HepG2 (cell line): Measurements from ENCODE around the gene SELL. TPM values are rescaled to one million over a fixed set of nuclear protein-coding genes. Genes with fewer than 3 reads are reported as not detected.

Experiments used
- ATAC-seq: fragments of 200-7000 bp; cut with Tn5 transposase; 3 replicates; pipeline ENCODE4 v1.9.1; 2020; ENCODE audit warnings: mild to moderate bottlenecking, moderate library complexity
- Bru-seq: library from RNA; stranded (reverse); fragments of 400-500 nt; gene quantifications from one replicate; lab custom pipeline; 2021; lab: Mats Ljungman, UMichigan
- BruChase-seq, 2 experiments: library from RNA; stranded (reverse); fragments of 400-500 nt; gene quantifications; one replicate each; lab custom pipeline; 2021; lab: Mats Ljungman, UMichigan
- BruUV-seq: library from RNA; stranded (reverse); fragments of 400-500 nt; replicated peaks from 2 replicates; lab custom pipeline; 2021; lab: Mats Ljungman, UMichigan
- CTCF ChIA-PET: fragments of 300-600 bp; formaldehyde crosslinking; extraction: SDS; loops from one replicate; lab custom pipeline; 2021; ENCODE audit warnings: low total read pairs, inconsistent platforms, low intra/inter-chr PET ratio; lab: Yijun Ruan, JAX
- POLR2A ChIA-PET: fragments of 350-600 bp; sonication (Branson Sonifier 250); formaldehyde crosslinking; loops from one replicate; lab custom pipeline; 2020; ENCODE audit warnings: antibody characterized with exemption, inconsistent platforms; lab: Yijun Ruan, JAX
- DNase-seq: peaks from one replicate; pipeline ENCODE4 v3.0.0-alpha.2; 2015; ENCODE audit warnings: low spot score
- FAIRE-seq: peaks from 3 replicates; lab custom pipeline; 2011; peaks lifted over from hg19 to GRCh38; lab: Jason Lieb, UNC
- H2AFZ ChIP-seq: one replicate; pipeline ENCODE4 v1.6.1; 2011; ENCODE audit warnings: low read length, inconsistent platforms
- H3K27ac ChIP-seq: fragments of 300-600 bp; 3 replicates; pipeline ENCODE4 v1.8.0; 2011; ENCODE audit warnings: mixed run types, mild to moderate bottlenecking, mixed read lengths, low read length, inconsistent platforms; ENCODE audit not compliant: insufficient read depth; ENCODE audit errors: extremely low read length
- H3K27me3 ChIP-seq, 2 experiments: fragments of 200-600 bp in 1 of 2; 2 replicates in 1 of 2; 3 replicates in 1 of 2; pipeline versions ENCODE4 v1.6.0 to v1.8.0; 2011; ENCODE audit warnings: low read length in 2 of 2, mild to moderate bottlenecking in 2 of 2, moderate library complexity in 2 of 2, inconsistent platforms in 1 of 2; ENCODE audit not compliant: insufficient read depth in 2 of 2, control insufficient read depth in 1 of 2
- H3K36me3 ChIP-seq, 2 experiments: fragments of 200-600 bp in 1 of 2; replicated peaks in 1 of 2; 2 replicates in 1 of 2; 3 replicates in 1 of 2; pipeline versions ENCODE4 v1.5.1 to v1.8.0; 2011; ENCODE audit warnings: low read length in 2 of 2, inconsistent platforms in 1 of 2; ENCODE audit not compliant: insufficient read depth in 2 of 2, control insufficient read depth in 1 of 2
- H3K4me1 ChIP-seq: 2 replicates; pipeline ENCODE4 v1.5.1; 2012; ENCODE audit warnings: low read length, inconsistent platforms; ENCODE audit not compliant: insufficient read depth
- H3K4me2 ChIP-seq: 2 replicates; pipeline ENCODE4 v1.6.0; 2011; ENCODE audit warnings: low read depth, low read length, inconsistent platforms
- H3K4me3 ChIP-seq, 3 experiments: fragments of 200-600 bp in 1 of 3; sonication (generic), shearing (Covaris generic) in 1 of 3; replicated peaks in 1 of 3; 2 replicates each; pipeline ENCODE4 v1.5.1; 2011 to 2016; ENCODE audit warnings: low read length in 3 of 3, inconsistent platforms in 2 of 3, low read depth in 2 of 3, mild to moderate bottlenecking in 2 of 3, control low read depth in 1 of 3, mixed read lengths in 1 of 3; ENCODE audit not compliant: insufficient read depth in 1 of 3
- H3K79me2 ChIP-seq: one replicate; pipeline ENCODE4 v1.6.1; 2011; ENCODE audit warnings: low read length, inconsistent platforms; ENCODE audit not compliant: insufficient read depth
- H3K9ac ChIP-seq: 2 replicates; pipeline ENCODE4 v1.6.0; 2011; ENCODE audit warnings: mild to moderate bottlenecking, low read depth, low read length, inconsistent platforms; ENCODE audit not compliant: insufficient read depth
- H3K9me3 ChIP-seq: 2 replicates; pipeline ENCODE4 v1.5.1; 2012; ENCODE audit warnings: mild to moderate bottlenecking, low read length
- H4K20me1 ChIP-seq: 2 replicates; pipeline ENCODE4 v1.6.0; 2011; ENCODE audit warnings: inconsistent platforms, mild to moderate bottlenecking, low read length, moderate library complexity; ENCODE audit not compliant: insufficient read depth
- FOXP1 ChIP-seq, 2 experiments: fragments of 450-650 bp in 1 of 2; IDR thresholded peaks; 2 replicates each; pipeline ENCODE4 v1.6.1; 2017 to 2018; ENCODE audit warnings: antibody characterized with exemption in 1 of 2
- RAD21 ChIP-seq: fragments of 450-650 bp; formaldehyde crosslinking; IDR thresholded peaks from 2 replicates; pipeline ENCODE4 v1.5.0; 2020; ENCODE audit warnings: mild to moderate bottlenecking
- ZNF12 ChIP-seq: sonication (generic); formaldehyde crosslinking; IDR thresholded peaks from 2 replicates; pipeline ENCODE4 v1.5.0; 2020; ENCODE audit warnings: missing genetic modification reagents
- ZNF552 ChIP-seq: sonication (generic); formaldehyde crosslinking; IDR thresholded peaks from 2 replicates; pipeline ENCODE4 v1.9.0; 2022; ENCODE audit warnings: missing genetic modification reagents, mild to moderate bottlenecking, borderline replicate concordance
- ZNF556 ChIP-seq: sonication (generic); formaldehyde crosslinking; IDR thresholded peaks from 2 replicates; pipeline ENCODE4 v1.4.0; 2020; ENCODE audit warnings: mild to moderate bottlenecking, missing genetic modification reagents, borderline replicate concordance
- WGBS: methylation state at CpG from one replicate; pipeline ENCODE4 v1.1.6; 2017; ENCODE audit warnings: low lambda C conversion rate; 5-methylcytosine and 5-hydroxymethylcytosine counted together
- in situ Hi-C: cut with HindIII; loops from 2 replicates; pipeline ENCODE4 v1.10.0; 2017; ENCODE audit warnings: low pct_unique_long_range_greater_than_20kb; ENCODE audit not compliant: extremely low pct_ligation_motif_present
- intact Hi-C: fragments of 100-400 bp; cut with micrococcal nuclease; formaldehyde crosslinking; loops from one replicate; pipeline ENCODE4 v1.10.0; 2022; ENCODE audit not compliant: unreplicated experiment
- long read RNA-seq, 2 experiments: library from RNA in 1 of 2; library from polyadenylated mRNA in 1 of 2; stranded (forward) in 1 of 2; unstranded in 1 of 2; transcript quantifications; one replicate each; pipeline ENCODE4 v2.0.0, GENCODE V29; 2019 to 2022
- polyA minus RNA-seq, 3 experiments: library from RNA; depleted of rRNA, polyadenylated mRNA; stranded (reverse); fragments of >200 nt; gene quantifications; 2 replicates each; pipeline ENCODE4 v1.2.3, GENCODE V29; 2011; ENCODE audit warnings: low replicate concordance in 1 of 3
- polyA plus RNA-seq, 8 experiments: library from polyadenylated mRNA; depleted of rRNA in 3 of 8; stranded (reverse) in 7 of 8; unstranded in 1 of 8; fragments of >200 nt; fragmentation: Illumina TruSeq in 4 of 8; extraction: Trizol in 4 of 8; gene quantifications; 2 replicates each; pipeline versions ENCODE4 v1.2.1 to v1.2.3, GENCODE V29; 2011 to 2016; ENCODE audit warnings: low read depth in 4 of 8, missing spikeins in 1 of 8, mixed read lengths in 1 of 8; ENCODE audit not compliant: insufficient read depth in 1 of 8
- total RNA-seq, 5 experiments: library from RNA; depleted of rRNA; stranded (reverse); fragments of >200 nt; fragmentation: Illumina TruSeq; extraction: Trizol; gene quantifications; 2 replicates each; pipeline ENCODE4 v1.2.3, GENCODE V29; 2016; ENCODE audit warnings: low read depth in 1 of 5
- TF ChIP-seq, protein P1 (sequence below): sonication (generic); formaldehyde crosslinking; conservative IDR thresholded peaks from 2 replicates; pipeline ENCODE4 v1.8.0; 2022; ENCODE audit warnings: missing genetic modification reagents
- TF ChIP-seq, protein P2 (sequence below): sonication (generic); formaldehyde crosslinking; IDR thresholded peaks from 2 replicates; pipeline ENCODE4 v1.8.0; 2022; ENCODE audit warnings: low read depth, missing genetic modification reagents
- TF ChIP-seq, protein P3 (sequence below): sonication (generic); formaldehyde crosslinking; IDR thresholded peaks from 2 replicates; pipeline ENCODE4 v1.5.1; 2020; ENCODE audit warnings: missing genetic modification reagents, mild to moderate bottlenecking, borderline replicate concordance

The SELL gene
- 0.13 and 0.32 TPM in 2 replicates for total RNA-seq (2016; rRNA removed; fragmentation: Illumina TruSeq; extraction: Trizol)
- total RNA-seq (2016; cell fraction: cytosol; rRNA removed; fragmentation: Illumina TruSeq; extraction: Trizol; ENCODE audit: low read depth), result not detected in 2 replicates
- total RNA-seq (2016; cell fraction: insoluble cytoplasmic fraction; rRNA removed; fragmentation: Illumina TruSeq; extraction: Trizol), result 0.13 and 0.27 TPM in 2 replicates
- total RNA-seq (2016; cell fraction: membrane; rRNA removed; fragmentation: Illumina TruSeq; extraction: Trizol), result 0.17 TPM in 1 of 2 replicates, not detected in the other
- 0.71 TPM in 1 of 2 replicates, not detected in the other for total RNA-seq (2016; cell fraction: nucleus; rRNA removed; fragmentation: Illumina TruSeq; extraction: Trizol)
- polyA plus RNA-seq (2011; rRNA removed), result 0.03 and 0.18 TPM in 2 replicates
- polyA plus RNA-seq (2011; cell fraction: cytosol; rRNA removed), result 0.04 and 0.11 TPM in 2 replicates
- polyA plus RNA-seq (2011; cell fraction: nucleus; rRNA removed), result not detected in 2 replicates
- polyA plus RNA-seq (2012), result not detected in 2 replicates
- polyA plus RNA-seq (2016; cell fraction: cytosol; fragmentation: Illumina TruSeq; extraction: Trizol; ENCODE audit: low read depth), result not detected in 2 replicates
- 0.24 TPM in 1 of 2 replicates, not detected in the other for polyA plus RNA-seq (2016; cell fraction: insoluble cytoplasmic fraction; fragmentation: Illumina TruSeq; extraction: Trizol; ENCODE audit: low read depth)
- 0.12 TPM in 1 of 2 replicates, not detected in the other for polyA plus RNA-seq (2016; cell fraction: membrane; fragmentation: Illumina TruSeq; extraction: Trizol; ENCODE audit: low read depth)
- polyA plus RNA-seq (2016; cell fraction: nucleus; fragmentation: Illumina TruSeq; extraction: Trizol; ENCODE audit: insufficient read depth, low read depth), result not detected in 2 replicates
- polyA minus RNA-seq (2011; rRNA and poly(A)+ RNA removed; ENCODE audit: low replicate concordance), result not detected in 2 replicates
- not detected in 2 replicates for polyA minus RNA-seq (2011; cell fraction: cytosol; rRNA and poly(A)+ RNA removed)
- polyA minus RNA-seq (2011; cell fraction: nucleus; rRNA and poly(A)+ RNA removed), result not detected in 2 replicates
- percentile 10 among the genes with signal in this experiment for Bru-seq, nascent RNA
- BruChase-seq, experiment 1, labeled RNA remaining after a 6-hour chase, result percentile 12 among the genes with signal in this experiment
- percentile 13 among the genes with signal in this experiment for BruChase-seq, experiment 2, labeled RNA remaining after a 2-hour chase
- long read RNA-seq, experiment 1, result 0 reads
- long read RNA-seq, experiment 2, result 0 reads

DNA sequence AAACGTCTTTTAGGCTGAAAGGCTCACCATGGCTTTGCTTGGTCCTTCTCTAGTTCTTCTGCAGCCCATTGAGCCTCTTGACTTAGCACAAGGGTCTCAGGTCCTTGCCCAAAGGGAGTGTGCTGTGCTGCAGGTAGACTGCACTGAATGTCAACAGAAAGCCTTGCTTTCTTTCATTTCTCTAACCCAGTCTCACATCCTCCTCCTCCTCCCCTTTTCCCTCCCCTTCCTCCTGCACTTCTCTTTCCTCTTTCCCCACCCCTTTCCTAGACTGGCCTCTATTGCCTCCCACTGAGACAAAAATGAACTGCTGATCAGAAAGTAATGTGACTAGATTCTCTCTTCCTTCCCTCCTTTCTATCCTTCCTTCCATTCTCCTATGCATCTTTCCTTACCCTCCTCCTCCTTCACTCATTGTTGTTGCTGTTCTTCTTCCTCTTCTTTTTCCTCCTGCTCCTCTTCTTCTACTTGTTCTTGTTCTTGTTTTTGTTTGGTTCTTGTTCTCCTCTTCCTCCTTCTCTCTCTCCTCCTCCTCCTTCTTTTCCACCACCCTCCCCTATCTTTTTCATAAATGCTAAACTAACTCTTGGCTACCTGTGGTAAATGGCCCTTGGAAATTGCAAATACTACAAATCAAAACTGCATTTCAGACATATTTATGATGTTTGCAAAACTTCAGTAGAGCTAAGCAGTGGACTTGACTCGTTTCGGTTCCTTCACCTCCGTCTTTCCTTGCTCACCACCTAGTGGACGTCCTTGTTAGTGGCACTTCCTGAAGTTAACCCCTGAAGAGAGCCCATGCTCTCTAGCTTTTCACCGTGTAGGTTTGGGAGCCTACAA is at the start of gene SELL:
SELL (minus strand) TSS at position 152 of the 840 bp plus-strand sequence; CDS start at position 30, 122 bp downstream.
- peak; percentile 89 for FAIRE-seq
- POLR2A ChIA-PET, result interaction anchor here (0.6 kb wide), 1 partner anchor 126 kb away, joined by 3 read pairs; the partner anchor contains the start of gene F5
- peak within 1 kb of the TSS; percentile 23 to 43 (median 39); a peak in 4 of 6 replicates for H3K4me3 ChIP-seq
- H3K9ac ChIP-seq, result no peak within 1 kb of the TSS
- no peaks in the 10 kb centered on the region for H3K79me2 ChIP-seq
- no peaks in the 10 kb centered on the region for H3K36me3 ChIP-seq
- intact Hi-C loops (loop anchor here (1.0 to 5.0 kb wide), 3 partner anchors 81 to 161 kb away; partner anchors contain the start of gene METTL18), in situ Hi-C loops (no loop called here)
- no peaks in the 10 kb centered on the region; a peak in 1 of 5 replicates for H3K27me3 ChIP-seq
- no peaks in the 10 kb centered on the region for H3K9me3 ChIP-seq
- H3K4me1 ChIP-seq, result peaks cover 10% of the 10 kb centered on the region
- H3K4me2 ChIP-seq, result peak within 1 kb of the TSS; percentile 88
- peak; percentile 99 for ATAC-seq
- peak within 1 kb of the TSS; percentile 99 for H2AFZ ChIP-seq
- CTCF ChIA-PET, result interaction anchor here (1.0 to 1.7 kb wide), 4 partner anchors 111 to 161 kb away, joined by 6 to 15 read pairs (median 6); partner anchors contain the start of gene F5
- DNase-seq, result peak; percentile 71
- no peaks in the 10 kb centered on the region for H4K20me1 ChIP-seq
- 2% methylated on average over 6 of the region's 6 CpGs for WGBS
- no peak within 1 kb of the TSS for H3K27ac ChIP-seq
- no TSS peak for BruUV-seq
- TF ChIP-seq RAD21 (CRISPR knock-in tag), result peak; percentile 58
- no peak for TF ChIP-seq ZNF556 (CRISPR knock-in tag)
- 0 out of 2 replicates have a peak, but pooled peaks have one; percentile 17 for TF ChIP-seq FOXP1 (IDR thresholded peaks at IDR 0.05)
- TF ChIP-seq FOXP1 (CRISPR knock-in tag; IDR thresholded peaks at IDR 0.05), result no peak
- TF ChIP-seq ZNF12 (CRISPR knock-in tag), result 0 out of 2 replicates have a peak, but pooled peaks have one; percentile 22
- TF ChIP-seq, protein P1, sequence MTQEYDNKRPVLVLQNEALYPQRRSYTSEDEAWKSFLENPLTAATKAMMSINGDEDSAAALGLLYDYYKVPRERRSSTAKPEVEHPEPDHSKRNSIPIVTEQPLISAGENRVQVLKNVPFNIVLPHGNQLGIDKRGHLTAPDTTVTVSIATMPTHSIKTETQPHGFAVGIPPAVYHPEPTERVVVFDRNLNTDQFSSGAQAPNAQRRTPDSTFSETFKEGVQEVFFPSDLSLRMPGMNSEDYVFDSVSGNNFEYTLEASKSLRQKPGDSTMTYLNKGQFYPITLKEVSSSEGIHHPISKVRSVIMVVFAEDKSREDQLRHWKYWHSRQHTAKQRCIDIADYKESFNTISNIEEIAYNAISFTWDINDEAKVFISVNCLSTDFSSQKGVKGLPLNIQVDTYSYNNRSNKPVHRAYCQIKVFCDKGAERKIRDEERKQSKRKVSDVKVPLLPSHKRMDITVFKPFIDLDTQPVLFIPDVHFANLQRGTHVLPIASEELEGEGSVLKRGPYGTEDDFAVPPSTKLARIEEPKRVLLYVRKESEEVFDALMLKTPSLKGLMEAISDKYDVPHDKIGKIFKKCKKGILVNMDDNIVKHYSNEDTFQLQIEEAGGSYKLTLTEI, result no peak
- TF ChIP-seq, protein P2, sequence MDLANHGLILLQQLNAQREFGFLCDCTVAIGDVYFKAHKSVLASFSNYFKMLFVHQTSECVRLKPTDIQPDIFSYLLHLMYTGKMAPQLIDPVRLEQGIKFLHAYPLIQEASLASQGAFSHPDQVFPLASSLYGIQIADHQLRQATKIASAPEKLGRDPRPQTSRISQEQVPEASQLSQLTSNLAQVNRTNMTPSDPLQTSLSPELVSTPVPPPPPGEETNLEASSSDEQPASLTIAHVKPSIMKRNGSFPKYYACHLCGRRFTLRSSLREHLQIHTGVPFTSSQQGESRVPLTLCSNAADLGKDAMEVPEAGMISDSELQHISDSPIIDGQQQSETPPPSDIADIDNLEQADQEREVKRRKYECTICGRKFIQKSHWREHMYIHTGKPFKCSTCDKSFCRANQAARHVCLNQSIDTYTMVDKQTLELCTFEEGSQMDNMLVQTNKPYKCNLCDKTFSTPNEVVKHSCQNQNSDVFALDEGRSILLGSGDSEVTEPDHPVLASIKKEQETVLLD (CRISPR knock-in tag), result no peak
- TF ChIP-seq, protein P3, sequence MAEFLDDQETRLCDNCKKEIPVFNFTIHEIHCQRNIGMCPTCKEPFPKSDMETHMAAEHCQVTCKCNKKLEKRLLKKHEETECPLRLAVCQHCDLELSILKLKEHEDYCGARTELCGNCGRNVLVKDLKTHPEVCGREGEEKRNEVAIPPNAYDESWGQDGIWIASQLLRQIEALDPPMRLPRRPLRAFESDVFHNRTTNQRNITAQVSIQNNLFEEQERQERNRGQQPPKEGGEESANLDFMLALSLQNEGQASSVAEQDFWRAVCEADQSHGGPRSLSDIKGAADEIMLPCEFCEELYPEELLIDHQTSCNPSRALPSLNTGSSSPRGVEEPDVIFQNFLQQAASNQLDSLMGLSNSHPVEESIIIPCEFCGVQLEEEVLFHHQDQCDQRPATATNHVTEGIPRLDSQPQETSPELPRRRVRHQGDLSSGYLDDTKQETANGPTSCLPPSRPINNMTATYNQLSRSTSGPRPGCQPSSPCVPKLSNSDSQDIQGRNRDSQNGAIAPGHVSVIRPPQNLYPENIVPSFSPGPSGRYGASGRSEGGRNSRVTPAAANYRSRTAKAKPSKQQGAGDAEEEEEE (CRISPR knock-in tag), result no peak
- TF ChIP-seq ZNF552, result no peak
